ENCODE data around the gene KHDC3L. TPM values are rescaled to one million over a fixed set of nuclear protein-coding genes. Genes with fewer than 3 reads are reported as not detected.

The KHDC3L gene
- total RNA-seq (2014; rRNA removed; shearing (Covaris generic)), result not detected in 2 replicates
- not detected in 2 replicates for polyA plus RNA-seq (2015; cell fraction: cytosol; rRNA removed)
- polyA plus RNA-seq (2015; cell fraction: nucleus; rRNA removed), result not detected in 2 replicates

DNA sequence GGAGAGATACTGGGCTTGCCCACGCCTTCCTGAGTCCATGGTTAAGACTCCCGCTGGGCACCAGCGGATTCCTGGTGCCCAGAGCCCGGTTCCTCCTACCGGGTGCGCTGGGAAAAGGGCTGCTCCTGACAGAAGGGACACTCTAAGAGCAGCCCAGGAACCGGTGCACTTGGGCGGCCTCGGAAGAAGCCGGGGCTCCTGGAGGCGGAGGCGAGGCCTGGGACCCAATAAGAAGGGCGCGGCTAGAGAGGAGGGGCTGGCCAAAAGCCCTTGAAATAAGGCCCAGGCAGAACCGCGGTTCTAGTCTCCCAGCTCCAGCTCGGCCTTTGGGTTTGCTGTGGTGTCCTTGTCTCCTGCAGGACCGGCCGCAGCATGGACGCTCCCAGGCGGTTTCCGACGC is at the start of gene KHDC3L:
KHDC3L (plus strand) TSS at position 301 of the 400 bp plus-strand sequence; CDS start at position 373, 72 bp downstream.
- DNase-seq (ENCODE audit: low read depth, low spot score), result no peak
- in situ Hi-C loops (cut with HindIII; ENCODE audit: low pct_unique_long_range_greater_than_20kb, low sequenced_read_pairs), result no loop called here

DNA sequence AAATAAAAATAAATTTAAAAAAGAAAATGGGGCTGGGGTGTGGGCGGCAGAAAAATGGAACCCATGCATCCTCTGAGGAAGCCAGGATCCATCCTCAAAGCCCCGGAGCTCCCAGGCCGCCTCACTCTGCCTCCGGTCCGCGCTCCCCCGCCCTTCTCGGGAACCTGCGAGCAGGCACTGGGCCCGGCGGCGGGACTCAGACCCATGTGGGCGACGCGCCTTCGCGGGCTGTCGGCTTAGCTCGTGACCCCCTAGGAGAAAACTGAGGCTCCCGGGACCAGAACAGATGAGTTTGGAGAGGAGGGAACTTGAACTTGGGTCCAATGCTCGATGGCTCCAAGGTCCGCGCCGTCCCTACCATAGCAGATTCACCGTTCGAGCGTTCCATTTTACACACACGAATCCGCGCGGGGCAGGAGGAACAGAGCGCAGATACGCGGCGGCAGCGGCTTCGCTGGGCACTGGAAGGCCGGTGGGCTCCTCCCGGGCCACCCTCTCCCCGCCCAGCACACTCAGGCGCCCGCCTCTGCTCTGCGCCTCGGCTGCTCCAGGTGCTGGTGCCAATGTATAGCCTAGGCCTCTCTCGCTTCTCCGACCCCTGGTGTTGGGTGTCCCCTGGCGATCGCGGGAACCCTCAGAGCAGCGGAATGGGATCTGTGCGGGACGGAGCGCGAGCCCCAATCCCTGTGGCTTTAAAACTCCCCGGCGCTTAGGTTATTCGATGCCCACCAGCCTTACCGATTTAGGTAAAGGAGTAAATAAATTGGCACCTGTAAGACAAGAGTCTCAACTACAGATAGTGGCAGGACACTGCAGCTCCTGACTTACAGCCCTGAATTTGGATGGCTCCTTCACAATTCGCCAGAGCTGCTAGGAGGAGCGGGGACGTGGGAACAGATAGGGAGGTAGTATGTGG is 47.6 kb upstream of the KHDC3L start:
- DNase-seq (ENCODE audit: low read depth, low spot score), result no peak
- in situ Hi-C loops (cut with HindIII; ENCODE audit: low pct_unique_long_range_greater_than_20kb, low sequenced_read_pairs), result no loop called here

GRCh38 chr6:73323323-73323722 is 39.1 kb upstream of the KHDC3L start:
- no peak for DNase-seq (ENCODE audit: low read depth, low spot score)
- in situ Hi-C loops (cut with HindIII; ENCODE audit: low pct_unique_long_range_greater_than_20kb, low sequenced_read_pairs), result no loop called here

GRCh38 chr6:73325656-73326055 is 36.8 kb upstream of the KHDC3L start:
- in situ Hi-C loops (cut with HindIII; ENCODE audit: low pct_unique_long_range_greater_than_20kb, low sequenced_read_pairs), result no loop called here

DNA sequence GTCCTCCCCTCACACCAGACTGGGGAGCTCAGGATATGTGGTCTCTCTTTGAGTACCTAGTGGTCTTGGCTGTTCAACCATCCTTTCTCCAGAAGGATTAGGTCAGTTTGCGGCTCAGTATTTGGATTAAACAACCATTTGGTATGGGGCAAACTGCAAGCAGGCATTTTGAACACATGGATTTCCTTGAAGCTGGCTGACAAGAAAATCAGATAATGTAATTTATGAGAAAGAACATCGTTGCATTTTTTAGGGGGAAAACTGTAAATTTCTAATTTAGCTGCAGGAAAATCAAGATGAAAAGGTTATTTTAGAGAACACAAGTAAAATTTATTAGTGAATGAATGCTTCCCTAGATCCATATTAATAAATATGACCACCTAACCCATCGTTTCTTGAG is 33.7 kb upstream of the KHDC3L start:
- no peak for DNase-seq (ENCODE audit: low read depth, low spot score)
- in situ Hi-C loops (cut with HindIII; ENCODE audit: low pct_unique_long_range_greater_than_20kb, low sequenced_read_pairs), result no loop called here

More at GRCh38 chr6:73325656-73326055, 36.8 kb upstream of the KHDC3L start:
- no peak for DNase-seq (ENCODE audit: low read depth, low spot score)

- in situ Hi-C loops (cut with HindIII; ENCODE audit: low pct_unique_long_range_greater_than_20kb, low sequenced_read_pairs), result no loop called here
- no peak for DNase-seq (ENCODE audit: low read depth, low spot score)
These were observed 33.3 kb upstream of the KHDC3L start for GRCh38 chr6:73329201-73329600.

- in situ Hi-C loops (cut with HindIII; ENCODE audit: low pct_unique_long_range_greater_than_20kb, low sequenced_read_pairs), result no loop called here
- peak; percentile 3 for DNase-seq (ENCODE audit: low read depth, low spot score)
These were observed 23.1 kb upstream of the KHDC3L start for GRCh38 chr6:73339340-73339739.

- DNase-seq (ENCODE audit: low read depth, low spot score), result no peak
- in situ Hi-C loops (cut with HindIII; ENCODE audit: low pct_unique_long_range_greater_than_20kb, low sequenced_read_pairs), result no loop called here
These were observed 22.4 kb upstream of the KHDC3L start for GRCh38 chr6:73340048-73340447.

DNA sequence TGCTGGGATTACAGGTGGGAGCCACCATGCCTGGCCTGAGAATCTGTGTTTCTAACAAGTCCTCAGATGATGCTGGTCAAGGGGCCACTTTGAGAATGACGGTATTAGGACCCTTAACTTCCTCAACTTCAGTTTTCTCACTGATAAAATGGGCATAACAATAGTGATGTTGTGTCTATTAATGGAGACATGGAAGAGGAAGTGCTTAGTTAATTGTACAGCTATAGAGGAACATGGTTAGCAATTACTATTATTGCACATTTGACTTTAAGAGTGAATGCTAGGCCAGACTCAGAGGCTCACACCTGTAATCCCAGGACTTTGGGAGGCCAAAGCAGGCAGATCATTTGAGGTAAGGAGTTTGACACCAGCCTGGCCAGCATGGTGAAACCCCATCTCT is 21.1 kb upstream of the KHDC3L start:
- DNase-seq (ENCODE audit: low read depth, low spot score), result no peak
- in situ Hi-C loops (cut with HindIII; ENCODE audit: low pct_unique_long_range_greater_than_20kb, low sequenced_read_pairs), result no loop called here

DNA sequence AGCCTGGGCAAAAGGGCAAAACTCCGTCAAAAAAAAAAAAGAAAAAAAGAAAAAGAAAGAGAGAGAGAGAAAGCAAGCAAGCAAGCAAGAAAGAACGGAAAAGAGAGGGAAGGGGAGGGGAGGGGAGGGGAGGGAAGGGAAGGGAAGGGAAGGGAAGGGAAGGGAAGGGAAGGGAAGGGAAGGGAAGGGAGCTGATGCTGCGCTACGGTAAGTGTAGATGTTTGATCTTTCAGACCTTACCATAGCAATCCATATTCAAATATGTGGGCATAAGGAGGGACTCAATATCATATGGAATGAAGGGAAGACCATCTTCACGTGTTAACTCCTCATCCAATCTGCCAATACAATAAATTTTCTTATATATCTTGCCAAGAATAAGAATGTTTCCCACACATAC is 20.3 kb upstream of the KHDC3L start:
- in situ Hi-C loops (cut with HindIII; ENCODE audit: low pct_unique_long_range_greater_than_20kb, low sequenced_read_pairs), result no loop called here
- no peak for DNase-seq (ENCODE audit: low read depth, low spot score)

GRCh38 chr6:73343164-73343563 is 19.3 kb upstream of the KHDC3L start:
- no peak for DNase-seq (ENCODE audit: low read depth, low spot score)
- in situ Hi-C loops (cut with HindIII; ENCODE audit: low pct_unique_long_range_greater_than_20kb, low sequenced_read_pairs), result no loop called here

DNA sequence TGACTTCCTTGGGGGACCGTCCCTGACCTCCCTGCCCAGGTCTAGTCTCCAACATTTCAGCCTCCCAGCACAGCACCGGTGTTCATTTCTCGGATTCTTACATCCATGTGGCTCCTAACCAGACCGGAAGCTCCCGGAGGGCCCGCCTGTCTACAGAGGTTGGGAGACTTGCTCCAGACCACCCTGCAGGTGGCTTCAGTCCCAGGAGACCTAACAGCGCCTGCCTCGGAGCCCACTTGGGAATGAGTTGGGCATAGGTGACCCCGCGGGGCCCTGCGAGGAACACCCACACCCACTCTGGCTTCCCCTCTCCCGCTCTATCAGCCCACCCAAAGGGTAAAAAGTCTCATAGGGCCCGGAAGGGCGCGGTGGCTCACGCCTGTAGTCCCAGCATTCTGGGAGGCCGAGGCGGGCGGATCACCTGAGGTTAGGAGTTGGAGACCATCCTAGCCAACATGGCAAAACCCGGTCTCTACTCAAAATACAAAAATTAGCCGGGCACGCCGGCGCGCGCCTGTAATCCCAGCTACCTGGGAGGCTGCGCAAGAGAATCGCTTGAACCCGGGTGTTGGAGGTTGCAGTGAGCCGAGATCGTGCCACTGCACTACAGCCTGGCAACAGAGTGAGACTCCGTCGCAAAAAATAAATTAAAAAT is 13.8 kb upstream of the KHDC3L start:
- in situ Hi-C loops (cut with HindIII; ENCODE audit: low pct_unique_long_range_greater_than_20kb, low sequenced_read_pairs), result no loop called here
- DNase-seq (ENCODE audit: low read depth, low spot score), result no peak

DNA sequence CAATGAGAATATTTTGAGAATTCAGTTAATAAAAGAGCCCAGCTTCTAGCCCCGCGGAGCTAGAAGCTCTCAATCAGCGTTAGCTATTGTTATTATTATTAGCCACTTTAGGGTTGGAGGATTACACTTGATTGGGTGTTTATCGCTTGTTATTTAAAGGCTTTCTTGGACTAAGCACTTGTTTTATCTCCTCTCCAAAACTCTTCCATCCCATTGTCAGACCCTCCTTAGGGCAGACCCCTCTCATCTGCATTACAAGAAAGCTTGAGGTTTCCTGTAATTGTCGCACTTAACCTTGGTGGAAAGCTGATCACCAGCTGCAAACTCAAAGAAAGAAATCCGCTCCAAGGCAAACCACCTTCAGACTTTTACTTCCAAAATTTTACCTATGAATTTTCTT is 13.1 kb upstream of the KHDC3L start:
- in situ Hi-C loops (cut with HindIII; ENCODE audit: low pct_unique_long_range_greater_than_20kb, low sequenced_read_pairs), result no loop called here
- no peak for DNase-seq (ENCODE audit: low read depth, low spot score)

GRCh38 chr6:73353636-73354593 is 8.5 kb upstream of the KHDC3L start, which contains the start of gene DPPA5:
DPPA5 (minus strand) TSS chr6:73354276; CDS start chr6:73354225, 51 bp downstream.
- DNase-seq (ENCODE audit: low read depth, low spot score), result no peak
- in situ Hi-C loops (cut with HindIII; ENCODE audit: low pct_unique_long_range_greater_than_20kb, low sequenced_read_pairs), result no loop called here

DNA sequence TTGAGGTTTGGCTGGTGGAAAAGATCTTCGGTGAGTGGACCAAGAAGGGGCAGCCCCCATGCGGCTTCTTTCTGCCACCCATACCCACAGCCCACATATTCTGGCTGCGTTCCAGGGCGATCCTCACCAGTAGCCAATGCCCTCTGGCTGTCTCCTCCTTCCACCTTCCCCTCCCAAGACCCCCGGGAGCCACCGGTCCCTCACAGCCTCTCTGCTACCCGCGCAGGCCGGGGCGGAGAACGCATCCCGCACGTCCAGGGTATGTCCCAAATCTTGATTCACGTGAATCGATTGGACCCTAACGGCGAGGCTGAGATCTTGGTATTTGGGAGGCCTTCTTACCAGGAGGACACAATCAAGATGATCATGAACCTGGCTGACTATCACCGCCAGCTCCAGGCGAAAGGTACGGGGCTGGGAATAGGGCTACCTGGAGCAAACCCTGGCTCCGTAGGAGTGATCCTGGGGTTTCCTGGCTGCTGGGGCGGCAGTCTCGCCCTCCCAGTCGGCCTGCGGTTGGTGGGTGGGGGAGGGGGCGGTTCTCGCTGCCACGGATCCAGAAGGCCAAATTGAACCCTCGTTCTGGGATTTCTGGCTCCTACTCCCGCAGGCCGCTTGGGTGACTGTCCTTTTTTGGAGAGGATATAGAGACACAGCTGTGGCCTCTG is 545 bp downstream of the KHDC3L start:
- no peak for DNase-seq (ENCODE audit: low read depth, low spot score)
- in situ Hi-C loops (cut with HindIII; ENCODE audit: low pct_unique_long_range_greater_than_20kb, low sequenced_read_pairs), result no loop called here

GRCh38 chr6:73363537-73363875 is 1.0 kb downstream of the KHDC3L start:
- in situ Hi-C loops (cut with HindIII; ENCODE audit: low pct_unique_long_range_greater_than_20kb, low sequenced_read_pairs), result no loop called here

GRCh38 chr6:73364121-73364520 is 1.7 kb downstream of the KHDC3L start:
- in situ Hi-C loops (cut with HindIII; ENCODE audit: low pct_unique_long_range_greater_than_20kb, low sequenced_read_pairs), result no loop called here
- DNase-seq (ENCODE audit: low read depth, low spot score), result no peak

More at GRCh38 chr6:73363537-73363875, 1.0 kb downstream of the KHDC3L start:
- no peak for DNase-seq (ENCODE audit: low read depth, low spot score)
